GM18873 (cell line): ENCODE data around the gene CASP2.

ENCODE experiments used
- ATAC-seq: cut with Tn5 transposase; IDR thresholded peaks from one replicate; pipeline ENCODE4 v1.9.1; 2021; ENCODE audit warnings: mild to moderate bottlenecking, moderate library complexity, moderate number of reproducible peaks; ENCODE audit not compliant: unreplicated experiment, low FRiP score

The CASP2 gene

DNA sequence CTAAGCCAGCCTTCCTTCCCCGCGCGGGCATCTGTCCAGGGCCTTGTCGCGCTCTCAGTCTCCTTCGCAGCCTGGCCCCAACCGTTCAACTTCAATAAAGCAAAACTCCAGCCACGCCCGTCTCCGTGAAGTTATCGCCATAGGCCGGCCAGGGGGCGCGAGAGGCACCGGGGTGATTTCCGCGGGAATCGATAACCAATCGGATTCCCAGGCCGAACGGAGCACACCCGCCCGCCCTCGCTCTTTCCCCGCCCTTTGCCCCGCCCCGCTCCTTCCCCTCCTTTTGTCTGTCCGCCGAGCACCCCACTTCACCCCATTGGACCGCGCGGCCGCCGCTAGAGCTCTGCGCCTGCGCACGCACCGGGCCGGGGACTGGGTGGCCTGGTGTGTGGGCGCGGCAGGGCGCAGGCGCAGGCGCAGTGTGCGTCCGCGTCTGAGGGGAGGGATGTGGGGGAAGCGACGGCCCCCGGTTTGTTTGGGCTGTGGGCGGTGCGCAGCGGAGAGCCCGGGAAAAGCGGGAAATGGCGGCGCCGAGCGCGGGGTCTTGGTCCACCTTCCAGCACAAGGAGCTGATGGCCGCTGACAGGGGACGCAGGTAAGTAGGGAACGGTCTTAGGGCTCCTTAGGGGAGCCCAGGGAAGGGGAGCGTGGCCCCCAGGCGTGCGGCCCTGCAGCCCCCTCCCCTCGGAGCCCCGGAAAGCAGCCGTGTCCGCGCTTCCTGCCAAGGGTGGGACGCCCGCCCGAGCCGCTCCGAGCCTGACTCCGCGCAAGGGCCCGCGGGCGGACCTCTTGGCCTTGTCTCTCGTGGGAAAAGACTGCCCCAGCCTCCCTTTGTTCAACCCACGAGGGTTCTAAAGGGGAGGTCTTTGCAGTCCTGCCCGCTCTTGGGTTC lies at the start of gene CASP2:
Gene CASP2 (plus strand): TSS at position 417 of the 892 bp plus-strand sequence. CDS start 105 bp downstream, at position 522.
- peak; percentile 80 for ATAC-seq

- no peak for ATAC-seq
These were observed 48.3 kb upstream of the CASP2 start for GRCh38 chr7:143239813-143240212.

DNA sequence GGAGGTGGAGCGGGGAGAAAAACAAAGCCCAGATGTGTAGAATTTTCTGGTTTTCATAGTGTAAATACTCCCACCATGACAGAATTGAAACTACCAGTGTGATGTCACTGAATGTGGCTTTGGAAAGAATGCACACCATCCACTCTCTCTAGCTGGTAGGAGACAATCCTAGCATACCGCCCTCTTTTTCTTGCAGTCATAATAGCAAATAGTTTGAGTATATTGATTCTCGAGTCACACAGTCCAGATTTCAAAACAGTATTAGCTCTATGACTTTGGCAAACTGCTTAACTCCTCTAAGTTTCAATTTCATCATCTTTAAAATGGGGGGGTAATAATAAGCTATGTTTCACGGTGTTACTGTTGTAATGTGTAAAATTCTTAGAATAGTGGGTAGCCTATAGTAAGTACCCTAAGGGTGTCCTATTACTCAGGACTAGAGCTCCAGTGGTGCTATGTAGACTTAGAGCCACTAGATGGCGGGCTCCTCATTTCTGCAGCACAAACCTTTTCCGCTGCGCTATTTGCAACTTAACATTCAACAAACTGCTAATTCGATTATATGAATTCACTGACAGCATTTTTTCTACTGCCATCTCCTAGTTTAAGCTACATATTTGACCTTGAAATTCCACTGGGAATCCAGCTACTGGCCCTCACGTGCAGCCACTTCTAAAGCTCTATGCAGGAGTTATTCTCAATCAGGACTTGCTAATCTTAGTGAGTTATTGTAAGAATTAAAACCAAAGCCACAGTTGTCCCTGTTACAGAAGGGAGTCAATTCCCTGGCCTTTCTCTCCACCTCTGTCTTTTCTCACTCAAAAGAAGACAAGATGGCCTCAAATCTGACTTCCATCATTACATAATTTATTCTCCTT lies 47.6 kb upstream of the CASP2 start:
- ATAC-seq, result peak; percentile 78

GRCh38 chr7:143242306-143242705 lies 45.8 kb upstream of the CASP2 start:
- no peak for ATAC-seq

- no peak for ATAC-seq
These were observed 45.0 kb upstream of the CASP2 start for GRCh38 chr7:143243111-143243510.

GRCh38 chr7:143243614-143244013 lies 44.5 kb upstream of the CASP2 start:
- ATAC-seq, result no peak

DNA sequence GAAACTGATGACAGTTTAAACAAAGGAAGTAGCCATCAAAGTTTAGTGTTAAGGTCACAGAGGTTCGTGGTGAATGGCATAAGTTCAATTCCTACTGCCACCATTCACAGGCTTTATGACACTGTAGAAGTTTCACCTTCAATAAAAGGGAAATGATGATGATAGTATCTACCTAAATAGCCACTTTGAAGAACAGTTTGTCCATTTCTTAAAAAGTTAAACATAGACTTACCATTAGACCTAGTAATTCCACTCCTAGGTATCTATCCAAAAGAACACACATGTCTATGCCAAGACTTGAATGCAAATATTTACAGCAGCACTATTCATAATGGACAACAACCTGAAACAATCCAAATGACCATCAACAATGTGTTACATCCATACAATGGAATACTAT lies 43.8 kb upstream of the CASP2 start:
- no peak for ATAC-seq

- no peak for ATAC-seq
These were observed 43.0 kb upstream of the CASP2 start for GRCh38 chr7:143245123-143245522.

- no peak for ATAC-seq
These were observed 40.8 kb upstream of the CASP2 start for GRCh38 chr7:143247372-143247771.

- ATAC-seq, result no peak
These were observed 39.3 kb upstream of the CASP2 start for GRCh38 chr7:143248761-143249354.

- no peak for ATAC-seq
These were observed 38.0 kb upstream of the CASP2 start for GRCh38 chr7:143250199-143250598.

GRCh38 chr7:143250822-143251221 lies 37.3 kb upstream of the CASP2 start:
- ATAC-seq, result no peak

- ATAC-seq, result no peak
These were observed 36.1 kb upstream of the CASP2 start for GRCh38 chr7:143252006-143252405.

DNA sequence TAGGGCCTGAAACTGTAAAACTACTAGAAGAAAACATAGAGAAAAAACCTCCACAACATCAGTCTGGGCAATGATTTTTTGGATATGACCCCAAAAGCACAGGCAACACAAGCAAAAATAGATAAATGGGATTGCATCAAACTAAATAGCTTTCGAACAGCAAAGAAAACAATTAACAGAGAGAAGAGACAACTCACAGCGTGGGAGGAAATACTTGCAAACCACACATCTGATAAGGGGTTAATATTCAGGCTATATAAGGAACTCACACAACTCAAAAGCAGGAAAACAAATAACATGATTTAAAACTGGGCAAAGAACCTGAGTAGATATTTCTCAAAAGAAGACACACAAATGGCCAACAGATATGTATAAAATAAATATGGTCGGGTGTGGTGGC lies 32.6 kb upstream of the CASP2 start:
- no peak for ATAC-seq

GRCh38 chr7:143256325-143256724 lies 31.8 kb upstream of the CASP2 start:
- no peak for ATAC-seq

DNA sequence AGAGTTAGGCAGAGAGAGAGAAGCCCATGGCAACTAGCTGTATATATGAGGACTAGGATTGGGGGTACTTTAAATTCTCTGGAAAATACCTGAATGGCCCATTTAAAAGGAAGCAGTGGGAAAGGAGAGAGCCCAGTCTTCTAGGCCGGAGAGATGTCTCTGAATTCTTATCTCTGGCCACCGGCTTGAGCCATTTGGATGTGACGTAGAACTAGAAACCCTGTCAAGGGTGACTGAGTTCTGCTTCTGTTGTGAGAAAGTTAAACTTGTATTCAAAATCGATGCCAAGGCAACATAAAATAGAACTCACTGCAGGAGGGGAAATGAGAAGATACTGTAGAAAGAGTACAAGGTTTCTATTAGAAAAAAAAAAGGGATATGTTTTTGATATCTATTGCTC lies 31.2 kb upstream of the CASP2 start:
- peak; percentile 74 for ATAC-seq

GRCh38 chr7:143257501-143257900 lies 30.6 kb upstream of the CASP2 start:
- ATAC-seq, result no peak

DNA sequence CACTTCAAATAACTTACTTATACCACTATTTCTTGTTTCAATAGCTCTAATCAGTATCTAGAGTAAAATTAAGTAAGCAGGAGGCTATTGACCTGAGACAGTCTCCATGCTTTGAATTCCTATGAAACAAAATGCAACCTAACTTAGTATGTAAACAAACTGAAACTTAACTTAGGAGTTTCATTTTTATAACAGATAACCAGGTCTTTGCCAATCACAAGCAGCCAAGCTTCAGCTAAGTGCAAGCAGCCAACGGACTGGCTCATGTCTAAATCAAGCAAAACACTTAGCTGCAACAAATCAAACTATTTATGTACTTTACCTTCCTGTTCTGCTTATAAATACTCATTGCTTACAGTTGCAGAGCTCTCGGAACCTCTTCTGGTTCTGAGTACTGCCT lies 29.3 kb upstream of the CASP2 start:
- peak; percentile 30 for ATAC-seq

GRCh38 chr7:143259765-143260164 lies 28.4 kb upstream of the CASP2 start:
- no peak for ATAC-seq

GRCh38 chr7:143261901-143262300 lies 26.2 kb upstream of the CASP2 start:
- no peak for ATAC-seq
